GM19193 (cell line): ENCODE results near the gene CRYBB2.

Experiments used
- POLR2A ChIP-seq: IDR thresholded peaks from 4 replicates; pipeline ENCODE4 v1.6.1; 2011; ENCODE audit not compliant: insufficient read depth, insufficient read length; ENCODE audit errors: extremely low read depth

The CRYBB2 gene

GRCh38 chr22:25213221-25213620 lies 6.2 kb upstream of the CRYBB2 start:
- TF ChIP-seq POLR2A: no peak

GRCh38 chr22:25216230-25216629 lies 3.2 kb upstream of the CRYBB2 start:
- no peak for TF ChIP-seq POLR2A

GRCh38 chr22:25219948-25220442 lies 556 bp downstream of the CRYBB2 start:
- no peak for TF ChIP-seq POLR2A

- TF ChIP-seq POLR2A: no peak
These were observed 2.4 kb downstream of the CRYBB2 start for GRCh38 chr22:25221790-25222189.

- TF ChIP-seq POLR2A: no peak
These were observed 3.9 kb downstream of the CRYBB2 start for GRCh38 chr22:25223269-25223850.

- TF ChIP-seq POLR2A: no peak
These were observed 9.4 kb downstream of the CRYBB2 start for GRCh38 chr22:25228822-25229221.

GRCh38 chr22:25232301-25232700 lies 12.9 kb downstream of the CRYBB2 start:
- no peak for TF ChIP-seq POLR2A

- no peak for TF ChIP-seq POLR2A
These were observed 16.3 kb downstream of the CRYBB2 start for GRCh38 chr22:25235547-25236290.

- no peak for TF ChIP-seq POLR2A
These were observed 17.0 kb downstream of the CRYBB2 start for GRCh38 chr22:25236417-25236816.

GRCh38 chr22:25237503-25237902 lies 18.1 kb downstream of the CRYBB2 start:
- TF ChIP-seq POLR2A: no peak
